ENCODE results near the gene RXRA. TPM values are rescaled to one million over a fixed set of nuclear protein-coding genes. Genes with fewer than 3 reads are reported as not detected.

Gene RXRA
- total and polyA plus RNA-seq, 2 of the 4 experiments (the other 2 are of a cell fraction): 7.5 to 17.9 TPM

GRCh38 chr9:134398756-134399155 is 72.5 kb downstream of the RXRA start:
- BruUV-seq (replicated peaks): no TSS peak

More at GRCh38 chr9:134398756-134399155, 72.5 kb downstream of the RXRA start:
- Histone ChIP-seq H2AK9ac (replicated peaks; ENCODE audit: low read depth, low read length, poor library complexity) (no peak overlapping the region), H2BK5ac (ENCODE audit: low read depth, low read length, poor library complexity, severe bottlenecking) (no peak overlapping the region), H3K4me1 (ENCODE audit: control insufficient read depth, insufficient read depth, low read length) (peaks cover 8% of the 10 kb centered on the region), H3K9ac (ENCODE audit: low read depth, low read length) (no peak overlapping the region), H2BK20ac (ENCODE audit: low read depth, low read length) (no peak overlapping the region), H3K79me1 (ENCODE audit: low read depth in 1 of 2, low read length in 2 of 2) (peaks cover 8 to 86% of the 10 kb centered on the region in 2 experiments), H4K8ac (ENCODE audit: low read depth in 2 of 2, low read length in 2 of 2) (no peak overlapping the region), H2AK5ac (ENCODE audit: low read depth, low read length) (no peak overlapping the region), H3K4me3 (ENCODE audit: insufficient read depth, low read depth, low read length) (no peak overlapping the region), H3K14ac (replicated peaks; ENCODE audit: low read depth, low read length) (no peak overlapping the region), H4K91ac (ENCODE audit: insufficient read depth, low read depth, low read length) (no peak overlapping the region), H3K18ac (ENCODE audit: low read depth, low read length) (no peak overlapping the region), H3K9me3 (ENCODE audit: control insufficient read depth, insufficient read depth, low read length) (peaks cover 5% of the 10 kb centered on the region), H3K9me1 (ENCODE audit: insufficient read depth, low read length) (peaks cover 6% of the 10 kb centered on the region; the same call in 1 of the 2 replicates), H3K27me3 (ENCODE audit: control insufficient read depth, insufficient read depth, low read length) (no peaks in the 10 kb centered on the region), H2AFZ (replicated peaks; ENCODE audit: low read length, poor library complexity) (no peak overlapping the region), H3K4ac (ENCODE audit: low read depth, low read length) (no peak overlapping the region), H3K56ac (ENCODE audit: extremely low read depth, insufficient read depth, low read length) (no peak overlapping the region), H3K4me2 (ENCODE audit: low read depth, low read length) (no peak overlapping the region), H2BK15ac (ENCODE audit: low read depth, low read length) (no peak overlapping the region), H2BK120ac (ENCODE audit: low read depth, low read length) (no peak overlapping the region), H3K36me3 (ENCODE audit: control insufficient read depth, insufficient read depth, low read length) (peaks cover 8% of the 10 kb centered on the region; the same call in 1 of the 2 replicates), H3K23ac (ENCODE audit: low read depth, low read length) (no peak overlapping the region), H4K5ac (ENCODE audit: low read depth, low read length) (no peak overlapping the region), H3K27ac (ENCODE audit: insufficient read depth, low read length) (no peak overlapping the region), H4K20me1 (ENCODE audit: insufficient read depth, low read length) (peaks cover 98% of the 10 kb centered on the region)
- intact Hi-C loops (cut with micrococcal nuclease) (no loop called here), dilution Hi-C loops (cut with HindIII; ENCODE audit: low sequenced_read_pairs, unreplicated experiment) (no loop called here), in situ Hi-C loops (cut with MboI; ENCODE audit: low sequenced_read_pairs) (no loop called here)
- no peak for TF ChIP-seq RAD21 (IDR thresholded peaks at IDR 0.05; ENCODE audit: low read length)
- no peak for TF ChIP-seq POLR2A (IDR thresholded peaks at IDR 0.05; ENCODE audit: low read depth, low read length)
- peak; percentile 85 for TF ChIP-seq NFE2L2 (IDR thresholded peaks at IDR 0.05; ENCODE audit: low read depth, low read length)
- no peak for DNase-seq
- no peak for ATAC-seq (ENCODE audit: low read depth)
- CTCF ChIA-PET: no interaction called here
- no CpG with 5 or more reads among the region's 5 CpGs for WGBS, 2 experiments (ENCODE audit: extremely low coverage in 2 of 2, insufficient read length in 1 of 2)
- POLR2A ChIA-PET (ENCODE audit: unreplicated experiment): no interaction called here
